ENCODE results near the gene C17orf75. TPM values are rescaled to one million over a fixed set of nuclear protein-coding genes. Genes with fewer than 3 reads are reported as not detected.
"Not testable (repeated sequence)": the region's sequence is repeated elsewhere in the genome, so short reads cannot be mapped to it uniquely, and the experiment has no call there.

Gene C17orf75, protein sequence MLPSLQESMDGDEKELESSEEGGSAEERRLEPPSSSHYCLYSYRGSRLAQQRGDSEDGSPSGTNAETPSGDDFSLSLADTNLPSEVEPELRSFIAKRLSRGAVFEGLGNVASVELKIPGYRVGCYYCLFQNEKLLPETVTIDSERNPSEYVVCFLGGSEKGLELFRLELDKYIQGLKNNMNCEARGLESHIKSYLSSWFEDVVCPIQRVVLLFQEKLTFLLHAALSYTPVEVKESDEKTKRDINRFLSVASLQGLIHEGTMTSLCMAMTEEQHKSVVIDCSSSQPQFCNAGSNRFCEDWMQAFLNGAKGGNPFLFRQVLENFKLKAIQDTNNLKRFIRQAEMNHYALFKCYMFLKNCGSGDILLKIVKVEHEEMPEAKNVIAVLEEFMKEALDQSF
- total RNA-seq, result 10 to 100 TPM; 31.5 to 35.9 TPM

GRCh38 chr17:32341857-32342602 lies at the start of gene C17orf75:
Gene C17orf75 (minus strand): TSS chr17:32342173. CDS start chr17:32342139, 34 bp downstream.
- H3K36me3 Mint-ChIP-seq, result peaks cover 13% of the 10 kb centered on the region
- peak; percentile 89 for ATAC-seq (ENCODE audit: low read depth)
- H3K4me3 Mint-ChIP-seq, result peak within 1 kb of the TSS; percentile 95
- peaks cover 28% of the 10 kb centered on the region for H3K4me1 Mint-ChIP-seq
- peak; percentile 84 for DNase-seq
- H3K9me3 Mint-ChIP-seq, result no peaks in the 10 kb centered on the region
- H3K27ac Mint-ChIP-seq, result peak within 1 kb of the TSS; percentile 97
- POLR2A ChIA-PET, result interaction anchor here (0.5 to 4.4 kb wide), 7 partner anchors 9 to 102 kb away, joined by 3 to 51 read pairs (median 11); partner anchors contain the start of gene PSMD11
- no peaks in the 10 kb centered on the region for H3K27me3 Mint-ChIP-seq

GRCh38 chr17:32388613-32389459 lies 46.9 kb upstream of the C17orf75 start:
- POLR2A ChIA-PET, result no interaction called here
- H3K4me1 Mint-ChIP-seq, result peaks cover 2% of the 10 kb centered on the region
- H3K9me3 Mint-ChIP-seq, result no peaks in the 10 kb centered on the region
- no peak overlapping the region for H3K27ac Mint-ChIP-seq
- DNase-seq, result no peak
- no peaks in the 10 kb centered on the region for H3K27me3 Mint-ChIP-seq
- H3K4me3 Mint-ChIP-seq, result no peak overlapping the region
- ATAC-seq (ENCODE audit: low read depth), result no peak
- H3K36me3 Mint-ChIP-seq, result peaks cover 16% of the 10 kb centered on the region

DNA sequence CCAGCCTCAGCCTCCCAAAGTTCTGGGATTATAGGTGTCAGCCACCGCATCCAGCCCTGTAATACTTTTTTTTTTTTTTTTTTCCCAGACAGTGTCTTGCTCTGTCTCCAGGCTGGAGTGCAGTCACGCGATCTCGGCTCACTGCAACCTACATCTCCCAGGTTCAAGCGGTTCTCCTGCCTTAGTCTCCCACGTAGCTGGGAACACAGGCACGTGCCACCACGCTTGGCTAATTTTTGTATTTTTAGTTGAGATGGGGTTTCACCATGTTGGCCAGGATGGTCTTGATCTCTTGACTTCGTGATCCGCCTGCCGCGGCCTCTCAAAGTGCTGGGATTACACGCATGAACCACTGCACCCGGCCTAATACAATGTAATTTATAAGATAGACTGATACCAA lies 46.2 kb upstream of the C17orf75 start:
- ATAC-seq (ENCODE audit: low read depth); H3K4me3 Mint-ChIP-seq; H3K27me3 Mint-ChIP-seq; POLR2A ChIA-PET; H3K4me1 Mint-ChIP-seq; DNase-seq; H3K9me3 Mint-ChIP-seq; H3K27ac Mint-ChIP-seq: not testable (repeated sequence)
- H3K36me3 Mint-ChIP-seq, result peaks cover 16% of the 10 kb centered on the region

- no peaks in the 10 kb centered on the region for H3K27me3 Mint-ChIP-seq
- ATAC-seq (ENCODE audit: low read depth), result no peak
- H3K9me3 Mint-ChIP-seq, result no peaks in the 10 kb centered on the region
- no peak for DNase-seq
- H3K27ac Mint-ChIP-seq, result no peak overlapping the region
- peaks cover 21% of the 10 kb centered on the region for H3K36me3 Mint-ChIP-seq
- H3K4me1 Mint-ChIP-seq, result peaks cover 2% of the 10 kb centered on the region
- H3K4me3 Mint-ChIP-seq, result no peak overlapping the region
- POLR2A ChIA-PET, result interaction anchor here (1.3 kb wide), 1 partner anchor 33 kb away, joined by 3 read pairs; no protein-coding TSS in a partner anchor
Measured at GRCh38 chr17:32386844-32387243, 44.9 kb upstream of the C17orf75 start.

- DNase-seq (no peak), ATAC-seq (ENCODE audit: low read depth) (no peak)
- H3K9me3 Mint-ChIP-seq, result no peaks in the 10 kb centered on the region
- no peak overlapping the region for H3K27ac Mint-ChIP-seq
- POLR2A ChIA-PET, result interaction anchor here (1.3 kb wide), 1 partner anchor 32 kb away, joined by 3 read pairs; no protein-coding TSS in a partner anchor
- peaks cover 20% of the 10 kb centered on the region for H3K36me3 Mint-ChIP-seq
- no peaks in the 10 kb centered on the region for H3K27me3 Mint-ChIP-seq
- no peak overlapping the region for H3K4me3 Mint-ChIP-seq
- peaks cover 3% of the 10 kb centered on the region for H3K4me1 Mint-ChIP-seq
Measured at GRCh38 chr17:32385971-32386370, 44.0 kb upstream of the C17orf75 start.

DNA sequence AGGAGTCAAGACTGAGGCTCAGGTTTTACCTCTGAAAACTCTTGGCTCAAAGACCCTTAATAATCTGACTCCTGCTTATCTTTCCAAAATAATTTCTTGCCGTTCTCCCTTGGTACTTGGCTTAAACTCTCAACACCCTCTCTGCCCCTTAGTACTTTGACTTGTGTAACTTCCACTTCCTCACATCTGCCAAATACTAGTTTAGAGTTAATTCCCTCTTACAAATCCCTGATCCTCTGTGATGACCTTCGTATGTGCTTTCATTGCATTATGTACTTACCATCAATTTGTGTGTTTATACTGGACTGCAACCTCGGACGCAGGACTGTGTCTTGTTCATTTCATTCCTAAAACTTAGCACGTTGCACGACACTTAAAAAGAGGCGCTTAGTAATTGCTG lies 43.1 kb upstream of the C17orf75 start:
- H3K36me3 Mint-ChIP-seq, result peaks cover 26% of the 10 kb centered on the region
- no peak overlapping the region for H3K4me3 Mint-ChIP-seq
- POLR2A ChIA-PET, result no interaction called here
- H3K9me3 Mint-ChIP-seq, result no peaks in the 10 kb centered on the region
- DNase-seq, result no peak
- no peaks in the 10 kb centered on the region for H3K27me3 Mint-ChIP-seq
- H3K4me1 Mint-ChIP-seq, result peaks cover 4% of the 10 kb centered on the region
- H3K27ac Mint-ChIP-seq, result no peak overlapping the region
- ATAC-seq (ENCODE audit: low read depth), result no peak

DNA sequence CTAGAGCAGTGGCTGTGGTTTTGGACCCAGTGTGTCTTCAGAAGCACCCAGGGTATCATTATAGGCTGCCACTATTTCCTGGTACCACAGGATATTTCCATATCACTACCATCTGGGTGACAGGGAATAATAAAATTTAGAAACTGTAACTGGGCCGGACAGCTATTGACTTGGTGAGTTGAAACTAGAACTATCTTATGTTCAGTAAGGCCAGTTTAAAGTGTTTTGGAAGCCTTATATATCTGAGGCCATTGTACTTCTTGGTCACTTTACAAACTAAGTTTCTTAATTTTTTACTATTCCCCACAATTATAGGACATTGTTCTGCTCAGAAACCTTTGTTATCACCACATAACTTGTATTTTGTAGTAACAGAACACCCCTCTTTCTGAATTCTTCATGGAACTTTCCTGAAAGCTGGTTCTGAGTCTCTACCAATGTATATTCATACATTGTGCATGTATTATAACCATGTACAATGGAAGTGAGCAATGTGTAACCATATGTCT lies 42.0 kb upstream of the C17orf75 start:
- no peaks in the 10 kb centered on the region for H3K9me3 Mint-ChIP-seq
- POLR2A ChIA-PET, result interaction anchor here (0.7 kb wide), 2 partner anchors 15 to 55 kb away, joined by 5 to 6 read pairs; no protein-coding TSS in a partner anchor
- DNase-seq (no peak), ATAC-seq (ENCODE audit: low read depth) (no peak)
- no peak overlapping the region for H3K27ac Mint-ChIP-seq
- no peak overlapping the region for H3K4me3 Mint-ChIP-seq
- H3K4me1 Mint-ChIP-seq, result peaks cover 5% of the 10 kb centered on the region
- peaks cover 26% of the 10 kb centered on the region for H3K36me3 Mint-ChIP-seq
- no peaks in the 10 kb centered on the region for H3K27me3 Mint-ChIP-seq

DNA sequence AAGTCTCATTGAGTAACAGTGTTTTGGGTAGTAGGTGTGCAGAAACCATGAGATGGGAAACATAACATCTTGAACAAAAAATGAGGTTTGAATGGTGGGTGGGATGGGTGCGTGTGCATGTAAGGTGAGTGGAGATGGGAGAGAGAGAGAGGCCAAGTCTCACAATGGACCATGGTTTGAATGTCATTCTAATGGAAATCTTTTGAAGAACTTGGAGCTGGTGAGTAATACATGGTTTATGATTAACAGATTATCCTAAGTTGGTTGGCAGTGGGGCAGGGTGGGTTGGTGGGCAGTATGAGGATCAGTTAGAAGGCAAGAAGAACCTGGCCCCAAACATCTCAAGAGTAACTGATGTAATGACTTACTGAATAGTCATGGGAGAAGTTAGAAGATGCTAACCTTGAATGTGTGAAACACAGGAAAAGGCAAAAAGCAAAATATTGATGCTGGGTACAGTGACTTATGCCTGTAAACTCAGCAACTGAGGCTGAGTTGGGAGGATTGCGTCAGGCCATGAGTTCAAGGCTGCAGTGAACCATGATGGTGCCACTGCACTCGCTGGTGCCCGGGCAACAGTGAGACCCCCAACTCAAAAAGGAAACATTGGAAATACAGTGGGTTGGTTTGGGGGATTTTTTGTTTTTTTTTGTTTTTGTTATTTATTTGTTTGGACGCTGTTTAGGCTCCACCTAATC lies 40.7 kb upstream of the C17orf75 start:
- H3K27ac Mint-ChIP-seq, result peak overlapping the region; percentile 8
- H3K36me3 Mint-ChIP-seq, result peaks cover 34% of the 10 kb centered on the region
- H3K4me3 Mint-ChIP-seq, result no peak overlapping the region
- DNase-seq, result no peak
- H3K4me1 Mint-ChIP-seq, result peaks cover 8% of the 10 kb centered on the region
- POLR2A ChIA-PET, result no interaction called here
- peak; percentile 17 for ATAC-seq (ENCODE audit: low read depth)
- no peaks in the 10 kb centered on the region for H3K9me3 Mint-ChIP-seq
- no peaks in the 10 kb centered on the region for H3K27me3 Mint-ChIP-seq

DNA sequence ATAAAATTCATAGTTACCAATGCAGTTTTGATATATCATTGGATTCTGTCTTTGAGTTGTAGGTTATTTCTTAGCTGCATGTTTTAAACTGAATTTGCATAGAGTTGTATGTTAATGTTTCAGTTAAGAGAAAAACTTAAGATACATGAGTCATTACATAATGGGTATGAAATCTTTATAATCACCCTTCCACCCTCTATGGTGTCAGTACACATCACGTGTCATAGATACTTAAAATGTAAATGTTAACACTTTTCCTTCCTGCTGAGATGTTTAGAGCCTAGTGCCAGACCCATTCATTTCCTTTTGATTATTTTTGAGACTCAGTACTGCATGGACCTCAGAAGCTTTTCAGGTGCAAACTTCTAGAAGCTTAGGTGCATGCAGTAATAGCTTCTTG lies 28.5 kb upstream of the C17orf75 start:
- ATAC-seq (ENCODE audit: low read depth), result no peak
- no peaks in the 10 kb centered on the region for H3K27me3 Mint-ChIP-seq

DNA sequence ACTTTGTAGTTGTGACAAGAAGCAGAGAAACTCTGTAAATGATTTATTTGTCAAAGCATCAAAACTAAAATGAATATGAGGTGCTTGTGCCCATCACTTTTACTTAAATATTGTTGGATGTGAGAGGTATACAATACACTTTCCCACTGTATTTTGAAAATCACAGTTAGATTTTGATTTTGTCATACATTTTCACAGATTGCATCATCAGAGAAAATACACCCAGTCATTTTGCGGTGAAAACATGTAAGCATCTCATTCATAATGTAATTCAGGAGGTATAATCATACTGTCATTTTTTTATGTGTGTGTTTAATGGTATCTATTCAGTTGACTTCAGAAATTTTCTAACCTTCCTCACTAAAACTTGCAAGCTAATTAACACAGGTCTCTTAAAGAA lies 19.3 kb upstream of the C17orf75 start:
- H3K4me1 Mint-ChIP-seq, result peaks cover 31% of the 10 kb centered on the region
- POLR2A ChIA-PET, result interaction anchor here (0.8 to 0.9 kb wide), 2 partner anchors 11 to 84 kb away, joined by 3 to 5 read pairs; no protein-coding TSS in a partner anchor

More for the DNA sequence above, 28.5 kb upstream of the C17orf75 start:
- no peak for DNase-seq
- H3K36me3 Mint-ChIP-seq, result peaks cover 28% of the 10 kb centered on the region
- POLR2A ChIA-PET, result interaction anchor here (1.0 to 1.3 kb wide), 2 partner anchors 9 to 29 kb away, joined by 3 read pairs; no protein-coding TSS in a partner anchor
- no peak overlapping the region for H3K4me3 Mint-ChIP-seq
- H3K4me1 Mint-ChIP-seq, result peaks cover 12% of the 10 kb centered on the region
- H3K9me3 Mint-ChIP-seq, result no peaks in the 10 kb centered on the region
- no peak overlapping the region for H3K27ac Mint-ChIP-seq

GRCh38 chr17:32357615-32358014 lies 15.6 kb upstream of the C17orf75 start:
- Mint-ChIP-seq H3K36me3 (peaks cover 51% of the 10 kb centered on the region), H3K27me3 (no peaks in the 10 kb centered on the region), H3K4me1 (peaks cover 42% of the 10 kb centered on the region), H3K4me3 (no peak overlapping the region), H3K9me3 (no peaks in the 10 kb centered on the region), H3K27ac (no peak overlapping the region)
- no peak for DNase-seq
- ATAC-seq (ENCODE audit: low read depth), result no peak
- POLR2A ChIA-PET, result interaction anchor here (0.7 kb wide), 1 partner anchor 78 kb away, joined by 5 read pairs; no protein-coding TSS in a partner anchor

More for the DNA sequence above, 19.3 kb upstream of the C17orf75 start:
- no peak for DNase-seq
- Mint-ChIP-seq H3K4me3 (no peak overlapping the region), H3K27ac (no peak overlapping the region), H3K9me3 (no peaks in the 10 kb centered on the region), H3K36me3 (peaks cover 45% of the 10 kb centered on the region), H3K27me3 (no peaks in the 10 kb centered on the region)
- no peak for ATAC-seq (ENCODE audit: low read depth)

GRCh38 chr17:32356750-32357149 lies 14.8 kb upstream of the C17orf75 start:
- H3K27ac Mint-ChIP-seq, result no peak overlapping the region
- H3K27me3 Mint-ChIP-seq, result no peaks in the 10 kb centered on the region
- POLR2A ChIA-PET, result interaction anchor here (0.7 kb wide), 1 partner anchor 132 kb away, joined by 3 read pairs; no protein-coding TSS in a partner anchor
- H3K9me3 Mint-ChIP-seq, result no peaks in the 10 kb centered on the region
- ATAC-seq (ENCODE audit: low read depth), result no peak
- no peak for DNase-seq
- H3K4me3 Mint-ChIP-seq, result peak overlapping the region; percentile 37
- H3K4me1 Mint-ChIP-seq, result peaks cover 39% of the 10 kb centered on the region
- peaks cover 53% of the 10 kb centered on the region for H3K36me3 Mint-ChIP-seq
